Dendritic cell treated with granulocyte-macrophage colony-stimulating factor and Interleukin-4, amounts not matched to agents 40 ng/mL and 50 ng/mL, for 4 days (primary cell): ENCODE data around the gene LYZL6.

Experiments used
- H3K27ac Mint-ChIP-seq: one replicate; pipeline ENCODE4 v1.8.0; 2022; ENCODE audit warnings: mild to moderate bottlenecking, mixed read lengths
- H3K27me3 Mint-ChIP-seq: one replicate; pipeline ENCODE4 v1.8.0; 2022; ENCODE audit warnings: mild to moderate bottlenecking, mixed read lengths
- H3K36me3 Mint-ChIP-seq: one replicate; pipeline ENCODE4 v1.8.0; 2022; ENCODE audit warnings: low read depth, mixed read lengths
- H3K4me1 Mint-ChIP-seq: one replicate; pipeline ENCODE4 v1.8.0; 2022; ENCODE audit warnings: low read depth, mixed read lengths
- H3K4me3 Mint-ChIP-seq: one replicate; pipeline ENCODE4 v1.8.0; 2022; ENCODE audit warnings: mild to moderate bottlenecking, moderate library complexity, mixed read lengths
- H3K9me3 Mint-ChIP-seq: one replicate; pipeline ENCODE4 v1.8.0; 2022; ENCODE audit warnings: mixed read lengths
- intact Hi-C: fragments of 100-400 bp; cut with micrococcal nuclease; formaldehyde crosslinking; loops from one replicate; pipeline ENCODE4 v1.15.0; 2022

Gene LYZL6

GRCh38 chr17:35943537-35943936 lies at the start of gene LYZL6:
Gene LYZL6, minus strand, starts transcription at chr17:35943713. Its CDS starts 4,357 bp downstream, at chr17:35939356.
- Mint-ChIP-seq H3K9me3 (no peaks in the 10 kb centered on the region), H3K27ac (no peak within 1 kb of the TSS), H3K4me3 (no peak within 1 kb of the TSS), H3K36me3 (no peaks in the 10 kb centered on the region), H3K27me3 (peaks cover 2% of the 10 kb centered on the region), H3K4me1 (no peaks in the 10 kb centered on the region)
- intact Hi-C loops = no loop called here

GRCh38 chr17:35991075-35991474 lies 47.6 kb upstream of the LYZL6 start:
- Mint-ChIP-seq H3K27me3 (no peaks in the 10 kb centered on the region), H3K36me3 (no peaks in the 10 kb centered on the region), H3K27ac (no peak overlapping the region), H3K9me3 (no peaks in the 10 kb centered on the region), H3K4me3 (no peak overlapping the region), H3K4me1 (peaks cover 24% of the 10 kb centered on the region)
- intact Hi-C loops = no loop called here

DNA sequence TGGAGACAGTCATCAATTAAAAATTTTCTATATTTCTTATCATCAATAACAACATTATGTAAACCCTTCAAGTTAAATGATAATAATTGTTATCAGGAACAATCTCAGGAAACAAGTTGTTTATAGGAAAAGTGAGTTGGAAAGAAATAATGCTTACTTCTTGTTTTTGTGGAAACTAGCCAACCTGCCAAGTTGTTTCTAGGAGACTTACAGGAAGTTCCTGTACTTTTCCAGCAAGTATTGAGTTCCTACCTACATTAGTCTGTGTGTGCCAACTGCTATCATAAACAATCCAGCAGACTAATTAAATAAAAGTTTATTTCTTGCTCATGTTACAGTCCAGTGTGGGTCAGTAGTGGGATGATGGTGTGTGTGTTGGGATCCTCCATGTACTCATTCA lies 44.7 kb upstream of the LYZL6 start:
- intact Hi-C loops = no loop called here
- Mint-ChIP-seq H3K27me3 (peaks cover 2% of the 10 kb centered on the region), H3K27ac (no peak overlapping the region), H3K9me3 (no peaks in the 10 kb centered on the region), H3K4me3 (no peak overlapping the region), H3K4me1 (peaks cover 46% of the 10 kb centered on the region), H3K36me3 (peaks cover 13% of the 10 kb centered on the region)

DNA sequence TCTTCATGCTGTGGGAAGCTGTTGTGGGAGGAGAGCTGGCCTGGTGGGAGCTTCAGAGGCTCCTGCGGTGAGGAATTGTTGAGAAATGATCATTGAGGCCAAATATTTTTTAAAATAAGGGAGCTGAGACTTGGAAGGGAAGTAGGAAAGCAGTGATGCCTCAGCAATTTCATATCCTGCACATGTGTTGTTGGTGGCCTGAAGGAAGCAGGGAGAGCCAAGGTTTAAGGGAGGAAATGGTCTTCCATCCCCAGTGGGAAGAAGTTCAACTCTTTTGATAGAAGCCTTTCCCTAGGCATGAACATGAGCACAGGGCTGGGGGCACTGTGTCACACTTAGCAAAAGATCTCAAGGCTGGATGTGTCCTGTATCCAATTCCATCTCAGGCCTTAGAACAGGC lies 43.1 kb upstream of the LYZL6 start, which contains the start of gene CCL14:
CCL14 (minus strand) TSS at position 87 of the 400 bp plus-strand sequence; CDS start at position 7, 80 bp downstream.
- H3K27me3 Mint-ChIP-seq = peaks cover 2% of the 10 kb centered on the region
- H3K9me3 Mint-ChIP-seq = no peaks in the 10 kb centered on the region
- peak within 1 kb of the TSS; percentile 49 for H3K4me3 Mint-ChIP-seq
- H3K4me1 Mint-ChIP-seq = peaks cover 38% of the 10 kb centered on the region
- peak within 1 kb of the TSS; percentile 63 for H3K27ac Mint-ChIP-seq
- intact Hi-C loops = no loop called here
- peaks cover 13% of the 10 kb centered on the region for H3K36me3 Mint-ChIP-seq

DNA sequence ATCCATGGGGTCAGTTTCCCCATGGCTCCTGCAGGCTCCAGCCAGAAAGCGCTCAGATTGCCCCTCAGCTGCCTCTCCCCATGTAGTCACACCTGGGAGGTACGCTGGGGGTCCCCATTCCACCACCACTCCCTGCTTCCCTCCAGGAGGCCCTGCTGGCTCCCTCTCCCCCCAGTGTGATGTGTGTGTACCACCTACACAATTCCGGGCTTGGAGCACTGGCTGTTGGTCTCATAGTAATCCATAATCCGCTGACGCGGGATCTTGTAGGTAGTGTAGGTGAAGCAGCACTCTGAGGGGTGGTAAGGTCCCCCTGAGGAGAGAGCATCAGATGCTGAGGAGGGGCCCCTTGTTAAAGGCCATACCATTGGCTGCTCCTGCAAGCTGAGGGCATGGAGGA lies 40.6 kb upstream of the LYZL6 start:
- no peaks in the 10 kb centered on the region for H3K9me3 Mint-ChIP-seq
- intact Hi-C loops = no loop called here
- peaks cover 49% of the 10 kb centered on the region for H3K4me1 Mint-ChIP-seq
- peak overlapping the region; percentile 21 for H3K27ac Mint-ChIP-seq
- peaks cover 13% of the 10 kb centered on the region for H3K36me3 Mint-ChIP-seq
- no peak overlapping the region for H3K4me3 Mint-ChIP-seq
- H3K27me3 Mint-ChIP-seq = peaks cover 4% of the 10 kb centered on the region

DNA sequence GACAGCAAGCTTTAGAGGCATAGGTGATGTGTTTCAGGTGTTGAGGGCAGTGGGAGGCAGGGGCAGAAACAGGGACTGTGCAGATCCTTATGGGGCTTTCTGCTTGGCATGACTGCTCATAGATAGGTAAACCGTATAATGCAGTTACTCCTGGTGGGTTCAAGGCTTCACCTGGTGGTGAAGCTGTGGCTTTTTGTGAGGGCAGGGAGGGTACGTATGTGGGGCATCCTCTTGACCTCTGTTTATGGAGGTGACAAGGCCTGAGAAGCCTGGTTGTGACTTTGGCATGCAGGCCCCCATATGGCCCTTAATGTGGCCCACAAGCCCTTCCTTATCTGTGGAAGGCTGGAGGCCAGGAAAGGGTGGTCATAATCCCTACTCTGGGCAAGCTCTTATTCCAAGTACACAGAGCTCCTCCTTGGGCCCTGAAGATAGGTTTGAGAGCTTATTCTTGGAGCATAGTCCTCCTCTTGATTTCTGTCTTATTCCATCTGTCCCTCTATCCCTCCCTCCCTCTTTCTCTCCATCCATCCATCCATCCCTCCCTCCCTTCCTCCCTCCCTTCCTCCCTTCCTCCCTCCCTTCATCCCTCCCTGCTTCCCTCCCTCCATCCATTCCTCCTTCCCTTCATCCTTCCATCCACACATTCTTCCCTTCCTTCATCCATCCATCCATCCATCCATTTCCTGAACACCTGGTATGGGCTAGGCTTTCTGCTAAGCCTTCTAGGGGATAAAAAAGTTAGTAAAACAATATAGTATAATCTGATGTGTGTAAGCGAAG lies 39.1 kb upstream of the LYZL6 start:
- peak overlapping the region; percentile 54 for H3K27ac Mint-ChIP-seq
- H3K4me3 Mint-ChIP-seq = no peak overlapping the region
- peaks cover 63% of the 10 kb centered on the region for H3K4me1 Mint-ChIP-seq
- no peaks in the 10 kb centered on the region for H3K9me3 Mint-ChIP-seq
- H3K36me3 Mint-ChIP-seq = peaks cover 13% of the 10 kb centered on the region
- H3K27me3 Mint-ChIP-seq = peaks cover 6% of the 10 kb centered on the region
- intact Hi-C loops = no loop called here

- Mint-ChIP-seq H3K9me3 (no peaks in the 10 kb centered on the region), H3K4me1 (peaks cover 68% of the 10 kb centered on the region), H3K27ac (peak overlapping the region; percentile 54), H3K27me3 (peaks cover 6% of the 10 kb centered on the region), H3K36me3 (peaks cover 13% of the 10 kb centered on the region), H3K4me3 (no peak overlapping the region)
- intact Hi-C loops = no loop called here
These were observed 38.4 kb upstream of the LYZL6 start for GRCh38 chr17:35981908-35982330.

DNA sequence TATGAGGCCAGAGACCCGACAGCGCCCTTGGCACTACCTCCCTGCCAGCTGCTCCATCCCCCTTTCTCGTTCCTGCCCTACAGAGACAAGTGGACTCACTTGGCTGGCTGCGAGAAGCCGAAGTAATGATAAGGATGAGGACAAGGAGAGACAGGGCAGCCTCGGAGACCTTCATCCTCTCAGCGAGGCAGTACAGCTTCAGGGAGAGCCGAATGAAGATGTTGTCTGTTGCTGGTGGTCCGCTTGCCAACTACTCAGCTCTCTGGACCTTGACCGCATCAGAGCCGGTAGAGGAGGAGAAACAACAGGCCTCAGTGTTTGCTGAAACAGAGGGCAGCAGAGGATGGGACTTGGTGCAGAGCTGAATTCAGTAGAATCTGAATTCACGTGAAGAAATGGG lies 37.7 kb upstream of the LYZL6 start, which contains the start of gene CCL16:
CCL16 (minus strand) TSS at position 252 of the 400 bp plus-strand sequence; CDS start at position 175, 77 bp downstream.
- Mint-ChIP-seq H3K27ac (peak within 1 kb of the TSS; percentile 54), H3K36me3 (peaks cover 13% of the 10 kb centered on the region), H3K27me3 (peaks cover 6% of the 10 kb centered on the region), H3K9me3 (no peaks in the 10 kb centered on the region), H3K4me1 (peaks cover 68% of the 10 kb centered on the region), H3K4me3 (no peak within 1 kb of the TSS)
- intact Hi-C loops = no loop called here

- intact Hi-C loops = no loop called here
- Mint-ChIP-seq H3K27ac (peak overlapping the region; percentile 66), H3K27me3 (peaks cover 3% of the 10 kb centered on the region), H3K4me1 (peaks cover 63% of the 10 kb centered on the region), H3K4me3 (no peak overlapping the region), H3K9me3 (no peaks in the 10 kb centered on the region), H3K36me3 (peaks cover under 1% of the 10 kb centered on the region)
These were observed 34.8 kb upstream of the LYZL6 start for GRCh38 chr17:35978346-35978745.

DNA sequence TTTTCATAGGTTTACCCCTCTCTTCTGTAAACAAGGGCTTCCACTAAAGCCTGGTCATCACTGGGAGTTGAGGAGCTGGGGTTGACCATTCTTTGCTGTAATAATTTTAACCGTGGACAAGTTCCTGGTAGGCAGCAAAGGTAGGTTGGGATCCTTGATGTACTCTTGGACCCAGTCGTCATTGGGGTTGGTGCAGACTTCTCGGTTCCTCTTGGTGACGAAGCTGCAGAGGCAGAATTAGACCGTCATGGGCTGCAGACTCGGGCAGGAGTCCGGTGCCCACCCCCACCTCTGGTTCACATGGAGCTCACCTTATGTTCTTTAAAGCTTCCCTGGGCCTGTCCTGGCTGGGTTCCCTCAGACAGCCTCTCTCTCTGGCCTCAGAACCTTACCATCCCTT lies 34.0 kb upstream of the LYZL6 start:
- peaks cover 70% of the 10 kb centered on the region for H3K4me1 Mint-ChIP-seq
- no peaks in the 10 kb centered on the region for H3K36me3 Mint-ChIP-seq
- H3K9me3 Mint-ChIP-seq = no peaks in the 10 kb centered on the region
- intact Hi-C loops = no loop called here
- H3K27me3 Mint-ChIP-seq = peaks cover 3% of the 10 kb centered on the region
- peak overlapping the region; percentile 66 for H3K27ac Mint-ChIP-seq
- no peak overlapping the region for H3K4me3 Mint-ChIP-seq

GRCh38 chr17:35973333-35974260 lies 30.1 kb upstream of the LYZL6 start:
- H3K27ac Mint-ChIP-seq = peak overlapping the region; percentile 64

GRCh38 chr17:35972945-35973332 lies 29.4 kb upstream of the LYZL6 start:
- Mint-ChIP-seq H3K27me3 (no peaks in the 10 kb centered on the region), H3K36me3 (no peaks in the 10 kb centered on the region), H3K4me3 (no peak overlapping the region), H3K27ac (peak overlapping the region; percentile 64), H3K9me3 (no peaks in the 10 kb centered on the region), H3K4me1 (peaks cover 71% of the 10 kb centered on the region)
- intact Hi-C loops = loop anchor here (5.0 kb wide), 1 partner anchor 99 kb away; no protein-coding TSS in a partner anchor

More at GRCh38 chr17:35973333-35974260, 30.1 kb upstream of the LYZL6 start:
- Mint-ChIP-seq H3K27me3 (no peaks in the 10 kb centered on the region), H3K9me3 (no peaks in the 10 kb centered on the region), H3K36me3 (no peaks in the 10 kb centered on the region), H3K4me1 (peaks cover 77% of the 10 kb centered on the region), H3K4me3 (no peak overlapping the region)
- intact Hi-C loops = loop anchor here (5.0 kb wide), 1 partner anchor 99 kb away; no protein-coding TSS in a partner anchor

GRCh38 chr17:35972535-35972934 lies 29.0 kb upstream of the LYZL6 start:
- Mint-ChIP-seq H3K4me3 (no peak overlapping the region), H3K27me3 (no peaks in the 10 kb centered on the region), H3K36me3 (no peaks in the 10 kb centered on the region), H3K9me3 (no peaks in the 10 kb centered on the region), H3K27ac (peak overlapping the region; percentile 64), H3K4me1 (peaks cover 67% of the 10 kb centered on the region)
- intact Hi-C loops = loop anchor here (5.0 kb wide), 1 partner anchor 100 kb away; no protein-coding TSS in a partner anchor
